HG03045 (cell line): ENCODE data around the gene EDEM3.

Experiments used
- ATAC-seq: cut with Tn5 transposase; IDR thresholded peaks from one replicate; pipeline ENCODE4 v1.9.1; 2021; ENCODE audit warnings: mild to moderate bottlenecking, moderate library complexity; ENCODE audit not compliant: unreplicated experiment

The EDEM3 gene

GRCh38 chr1:184646178-184646701, 108.4 kb downstream of the EDEM3 start:
- ATAC-seq: no peak

- ATAC-seq: no peak
Observed at GRCh38 chr1:184644771-184645170, 109.9 kb downstream of the EDEM3 start.

- ATAC-seq: no peak
Observed at GRCh38 chr1:184643661-184644060, 111.0 kb downstream of the EDEM3 start.

- ATAC-seq: no peak
Observed at GRCh38 chr1:184641894-184642293, 112.8 kb downstream of the EDEM3 start.

- ATAC-seq: no peak
Observed at GRCh38 chr1:184640505-184640904, 114.2 kb downstream of the EDEM3 start.
